T1000 (cell line): Measurements from ENCODE around the gene ENPP7.

Experiments used
- DNase-seq: peaks from one replicate; lab custom pipeline; 2025; ENCODE audit warnings: mixed read lengths; lab: John Stamatoyannopoulos, UW

ENPP7 gene

GRCh38 chr17:79777894-79778503 lies 47.3 kb downstream of the ENPP7 start, which contains the start of gene CBX2:
Gene CBX2 (plus strand): TSS chr17:79778148. CDS start chr17:79778236, 88 bp downstream.
- DNase-seq, result peak; percentile 67

GRCh38 chr17:79778504-79779083 lies 47.9 kb downstream of the ENPP7 start:
- DNase-seq, result no peak

- DNase-seq, result no peak
These were observed 48.4 kb downstream of the ENPP7 start for GRCh38 chr17:79779084-79779529.

GRCh38 chr17:79779661-79780365 lies 49.1 kb downstream of the ENPP7 start:
- no peak for DNase-seq

GRCh38 chr17:79781012-79781650 lies 50.4 kb downstream of the ENPP7 start:
- DNase-seq, result no peak

- DNase-seq, result no peak
These were observed 51.2 kb downstream of the ENPP7 start for GRCh38 chr17:79781736-79782575.

GRCh38 chr17:79783891-79784290 lies 53.1 kb downstream of the ENPP7 start:
- no peak for DNase-seq

- DNase-seq, result no peak
These were observed 53.7 kb downstream of the ENPP7 start for GRCh38 chr17:79784353-79785016.

GRCh38 chr17:79785017-79785899 lies 54.5 kb downstream of the ENPP7 start:
- DNase-seq, result no peak

GRCh38 chr17:79785900-79786810 lies 55.4 kb downstream of the ENPP7 start:
- no peak for DNase-seq

GRCh38 chr17:79786930-79787643 lies 56.3 kb downstream of the ENPP7 start:
- DNase-seq, result no peak

- no peak for DNase-seq
These were observed 57.7 kb downstream of the ENPP7 start for GRCh38 chr17:79788455-79788854.

- DNase-seq, result no peak
These were observed 58.5 kb downstream of the ENPP7 start for GRCh38 chr17:79788989-79789942.

GRCh38 chr17:79789943-79790804 lies 59.4 kb downstream of the ENPP7 start:
- no peak for DNase-seq

GRCh38 chr17:79790805-79791734 lies 60.3 kb downstream of the ENPP7 start:
- DNase-seq, result no peak
